WI38 (cell line): ENCODE measurements around the gene OBSCN.

Experiments used
- H3K4me3 ChIP-seq: 2 replicates; pipeline ENCODE4 v1.5.1; 2011; ENCODE audit warnings: low read depth, mild to moderate bottlenecking, control low read depth, low read length
- CTCF ChIP-seq: IDR thresholded peaks from 2 replicates; pipeline ENCODE4 v1.5.1; 2012; ENCODE audit warnings: low read depth, mild to moderate bottlenecking, control low read depth, low read length

OBSCN gene, protein sequence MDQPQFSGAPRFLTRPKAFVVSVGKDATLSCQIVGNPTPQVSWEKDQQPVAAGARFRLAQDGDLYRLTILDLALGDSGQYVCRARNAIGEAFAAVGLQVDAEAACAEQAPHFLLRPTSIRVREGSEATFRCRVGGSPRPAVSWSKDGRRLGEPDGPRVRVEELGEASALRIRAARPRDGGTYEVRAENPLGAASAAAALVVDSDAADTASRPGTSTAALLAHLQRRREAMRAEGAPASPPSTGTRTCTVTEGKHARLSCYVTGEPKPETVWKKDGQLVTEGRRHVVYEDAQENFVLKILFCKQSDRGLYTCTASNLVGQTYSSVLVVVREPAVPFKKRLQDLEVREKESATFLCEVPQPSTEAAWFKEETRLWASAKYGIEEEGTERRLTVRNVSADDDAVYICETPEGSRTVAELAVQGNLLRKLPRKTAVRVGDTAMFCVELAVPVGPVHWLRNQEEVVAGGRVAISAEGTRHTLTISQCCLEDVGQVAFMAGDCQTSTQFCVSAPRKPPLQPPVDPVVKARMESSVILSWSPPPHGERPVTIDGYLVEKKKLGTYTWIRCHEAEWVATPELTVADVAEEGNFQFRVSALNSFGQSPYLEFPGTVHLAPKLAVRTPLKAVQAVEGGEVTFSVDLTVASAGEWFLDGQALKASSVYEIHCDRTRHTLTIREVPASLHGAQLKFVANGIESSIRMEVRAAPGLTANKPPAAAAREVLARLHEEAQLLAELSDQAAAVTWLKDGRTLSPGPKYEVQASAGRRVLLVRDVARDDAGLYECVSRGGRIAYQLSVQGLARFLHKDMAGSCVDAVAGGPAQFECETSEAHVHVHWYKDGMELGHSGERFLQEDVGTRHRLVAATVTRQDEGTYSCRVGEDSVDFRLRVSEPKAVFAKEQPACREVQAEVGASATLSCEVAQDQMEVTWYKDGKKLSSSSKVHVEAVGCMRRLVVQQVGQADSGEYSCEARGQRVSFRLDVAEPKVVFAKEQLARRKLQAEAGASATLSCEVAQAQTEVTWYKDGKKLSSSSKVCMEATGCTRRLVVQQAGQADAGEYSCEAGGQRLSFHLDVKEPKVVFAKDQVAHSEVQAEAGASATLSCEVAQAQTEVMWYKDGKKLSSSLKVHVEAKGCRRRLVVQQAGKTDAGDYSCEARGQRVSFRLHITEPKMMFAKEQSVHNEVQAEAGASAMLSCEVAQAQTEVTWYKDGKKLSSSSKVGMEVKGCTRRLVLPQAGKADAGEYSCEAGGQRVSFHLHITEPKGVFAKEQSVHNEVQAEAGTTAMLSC (N-terminal part only)

DNA sequence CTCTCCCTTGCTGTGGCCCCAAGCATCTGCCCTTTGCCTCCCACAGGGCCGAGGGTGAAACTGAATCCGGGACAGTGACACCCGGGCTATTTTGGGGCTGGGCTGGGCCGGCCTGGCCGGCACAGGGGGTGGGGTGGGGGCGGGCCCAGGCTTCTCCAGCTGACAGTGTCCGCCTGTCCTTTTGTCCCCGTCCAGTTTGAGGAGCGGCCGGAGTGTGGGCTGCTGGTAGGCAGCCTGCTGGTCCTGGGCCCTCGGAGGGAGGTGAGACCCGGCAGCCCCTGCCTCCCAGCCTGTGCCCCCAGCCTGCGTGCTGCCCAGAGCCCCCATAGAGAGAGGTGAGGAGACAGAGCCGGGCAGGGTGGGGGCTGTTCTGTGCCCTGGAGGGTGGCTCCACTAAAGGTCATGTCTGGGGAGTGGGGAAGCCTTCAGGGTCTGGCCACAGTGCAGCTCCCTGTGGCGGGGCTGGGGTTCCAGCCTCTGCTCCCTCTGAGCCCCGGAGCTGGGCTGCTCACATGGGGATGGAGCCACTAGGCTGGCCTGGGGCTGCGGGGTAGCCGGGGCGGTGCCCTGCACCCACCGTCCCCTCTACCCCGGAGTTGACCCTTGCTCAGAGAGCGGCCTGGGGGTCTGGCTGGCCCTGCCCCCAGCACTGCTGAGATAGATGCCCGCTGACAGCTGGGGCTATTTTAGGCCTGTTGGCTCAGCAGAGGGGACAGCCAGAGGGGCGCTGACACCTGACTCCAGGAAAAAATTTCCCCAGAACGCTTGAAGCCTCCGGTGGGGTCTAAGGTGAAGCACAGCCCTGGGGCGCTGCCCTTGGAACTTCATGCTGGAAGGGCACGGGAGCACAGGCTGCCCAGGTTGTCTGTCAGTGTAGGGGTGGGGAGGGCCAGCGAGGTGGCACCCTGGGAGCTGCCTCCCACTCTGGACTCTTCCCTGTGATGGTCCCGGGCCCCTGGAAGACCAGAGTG, at the start of gene OBSCN:
Gene OBSCN, plus strand, starts transcription at position 194 of the 971 bp plus-strand sequence. CDS start 3,740 bp downstream, outside the sequence.
- no peak for TF ChIP-seq CTCF
- H3K4me3 ChIP-seq, result no peak within 1 kb of the TSS

DNA sequence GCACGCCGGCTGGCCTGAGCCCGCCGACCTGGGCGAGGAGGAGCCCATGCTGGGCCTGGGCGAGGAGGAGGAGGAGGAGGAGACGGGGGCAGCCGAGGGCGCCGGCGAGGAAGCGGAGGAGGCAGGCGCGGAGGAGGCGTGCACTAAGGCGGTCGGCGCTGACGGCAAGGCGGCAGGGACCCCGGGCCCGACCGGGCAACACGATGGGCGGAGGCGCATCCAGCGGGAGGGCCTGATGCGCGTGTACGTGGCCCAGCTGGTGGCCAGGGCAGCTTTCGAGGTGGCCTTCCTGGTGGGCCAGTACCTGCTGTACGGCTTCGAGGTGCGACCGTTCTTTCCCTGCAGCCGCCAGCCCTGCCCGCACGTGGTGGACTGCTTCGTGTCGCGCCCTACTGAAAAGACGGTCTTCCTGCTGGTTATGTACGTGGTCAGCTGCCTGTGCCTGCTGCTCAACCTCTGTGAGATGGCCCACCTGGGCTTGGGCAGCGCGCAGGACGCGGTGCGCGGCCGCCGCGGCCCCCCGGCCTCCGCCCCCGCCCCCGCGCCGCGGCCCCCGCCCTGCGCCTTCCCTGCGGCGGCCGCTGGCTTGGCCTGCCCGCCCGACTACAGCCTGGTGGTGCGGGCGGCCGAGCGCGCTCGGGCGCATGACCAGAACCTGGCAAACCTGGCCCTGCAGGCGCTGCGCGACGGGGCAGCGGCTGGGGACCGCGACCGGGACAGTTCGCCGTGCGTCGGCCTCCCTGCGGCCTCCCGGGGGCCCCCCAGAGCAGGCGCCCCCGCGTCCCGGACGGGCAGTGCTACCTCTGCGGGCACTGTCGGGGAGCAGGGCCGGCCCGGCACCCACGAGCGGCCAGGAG, 49.5 kb upstream of the OBSCN start:
- no peak overlapping the region for H3K4me3 ChIP-seq
- no peak for TF ChIP-seq CTCF

- no peak for TF ChIP-seq CTCF
- no peak overlapping the region for H3K4me3 ChIP-seq
Measured at GRCh38 chr1:228159008-228159665, 48.7 kb upstream of the OBSCN start.

DNA sequence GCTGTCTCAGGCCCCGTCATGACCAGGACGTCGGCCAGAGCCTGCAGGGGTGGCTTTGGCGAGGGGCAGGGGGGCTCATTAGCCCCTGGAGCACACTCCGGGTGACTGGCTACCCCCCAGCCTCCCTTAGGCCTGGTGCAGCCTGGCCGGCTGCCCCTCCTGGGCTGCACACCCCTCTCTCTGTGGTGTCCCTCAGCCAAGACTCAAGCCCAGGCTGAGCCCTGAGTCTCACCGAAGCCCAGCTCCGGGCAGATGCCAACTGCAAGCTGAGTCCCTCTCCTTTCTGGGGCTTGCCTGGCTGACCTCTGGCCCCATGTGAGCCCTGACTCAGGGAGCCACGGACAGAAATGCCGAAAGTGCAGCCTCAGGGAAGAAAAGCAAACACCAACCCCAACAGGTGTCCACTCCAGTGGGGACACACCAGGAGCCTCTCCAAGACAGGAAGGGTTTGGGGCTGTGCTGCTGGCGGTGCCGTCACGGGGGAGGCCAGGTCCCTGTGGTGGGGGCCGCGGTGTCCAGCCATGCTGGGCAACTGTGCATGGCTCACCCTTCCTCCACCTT, 47.6 kb upstream of the OBSCN start:
- TF ChIP-seq CTCF, result no peak
- H3K4me3 ChIP-seq, result no peak overlapping the region

GRCh38 chr1:228161362-228161761, 46.5 kb upstream of the OBSCN start:
- no peak overlapping the region for H3K4me3 ChIP-seq
- no peak for TF ChIP-seq CTCF
